ENCODE data around the gene NRP2.

The NRP2 gene

GRCh38 chr2:205713086-205713485, 30.8 kb downstream of the NRP2 start:
- DNase-seq (ENCODE audit: extremely low read depth, low read depth) = no peak
- no peak for TF ChIP-seq CTCF (IDR thresholded peaks at IDR 0.05; ENCODE audit: low read depth, low read length, missing control alignments)
- H3K4me3 ChIP-seq (replicated peaks; ENCODE audit: low read depth, low read length) = no peak overlapping the region

GRCh38 chr2:205714058-205714776, 31.9 kb downstream of the NRP2 start:
- DNase-seq (ENCODE audit: extremely low read depth, low read depth) = no peak
- H3K4me3 ChIP-seq (replicated peaks; ENCODE audit: low read depth, low read length) = no peak overlapping the region
- no peak for TF ChIP-seq CTCF (IDR thresholded peaks at IDR 0.05; ENCODE audit: low read depth, low read length, missing control alignments)

GRCh38 chr2:205714789-205715720, 32.8 kb downstream of the NRP2 start:
- H3K4me3 ChIP-seq (replicated peaks; ENCODE audit: low read depth, low read length) = no peak overlapping the region
- no peak for DNase-seq (ENCODE audit: extremely low read depth, low read depth)
- no peak for TF ChIP-seq CTCF (IDR thresholded peaks at IDR 0.05; ENCODE audit: low read depth, low read length, missing control alignments)

GRCh38 chr2:205715831-205716525, 33.7 kb downstream of the NRP2 start:
- no peak for DNase-seq (ENCODE audit: extremely low read depth, low read depth)
- TF ChIP-seq CTCF (IDR thresholded peaks at IDR 0.05; ENCODE audit: low read depth, low read length, missing control alignments) = peak; percentile 11
- H3K4me3 ChIP-seq (replicated peaks; ENCODE audit: low read depth, low read length) = no peak overlapping the region

GRCh38 chr2:205717175-205717846, 35.0 kb downstream of the NRP2 start:
- TF ChIP-seq CTCF (IDR thresholded peaks at IDR 0.05; ENCODE audit: low read depth, low read length, missing control alignments) = no peak
- DNase-seq (ENCODE audit: extremely low read depth, low read depth) = no peak
- no peak overlapping the region for H3K4me3 ChIP-seq (replicated peaks; ENCODE audit: low read depth, low read length)

GRCh38 chr2:205717999-205718398, 35.7 kb downstream of the NRP2 start:
- no peak for DNase-seq (ENCODE audit: extremely low read depth, low read depth)
- no peak for TF ChIP-seq CTCF (IDR thresholded peaks at IDR 0.05; ENCODE audit: low read depth, low read length, missing control alignments)
- H3K4me3 ChIP-seq (replicated peaks; ENCODE audit: low read depth, low read length) = no peak overlapping the region
